Calu3 (cell line): ENCODE results near the gene PLA2G2A. TPM values are rescaled to one million over a fixed set of nuclear protein-coding genes. Genes with fewer than 3 reads are reported as not detected.
"Not testable (repeated sequence)": the region's sequence is repeated elsewhere in the genome, so short reads cannot be mapped to it uniquely, and the experiment has no call there.

ENCODE experiments used
- BruUV-seq: library from RNA; stranded (reverse); fragments of 400-500 nt; replicated peaks from 2 replicates; lab custom pipeline; 2021; lab: Mats Ljungman, UMichigan
- CTCF ChIA-PET: fragments of 300-600 bp; sonication (Branson Sonifier 250); formaldehyde crosslinking; loops from one replicate; lab custom pipeline; 2022; ENCODE audit warnings: antibody characterized with exemption; lab: Charles Lee
- DNase-seq: peaks from one replicate; pipeline ENCODE4 v3.0.0; 2022
- H3K27ac Mint-ChIP-seq: one replicate; pipeline ENCODE4 v1.8.0; 2022; ENCODE audit warnings: mixed read lengths; ENCODE audit not compliant: unreplicated experiment
- H3K27me3 Mint-ChIP-seq: one replicate; pipeline ENCODE4 v1.8.0; 2022; ENCODE audit warnings: mixed read lengths; ENCODE audit not compliant: unreplicated experiment
- H3K36me3 Mint-ChIP-seq: one replicate; pipeline ENCODE4 v1.8.0; 2022; ENCODE audit warnings: mild to moderate bottlenecking, moderate library complexity, mixed read lengths; ENCODE audit not compliant: insufficient read depth, unreplicated experiment
- H3K4me1 Mint-ChIP-seq: one replicate; pipeline ENCODE4 v1.8.0; 2022; ENCODE audit warnings: mild to moderate bottlenecking, low read depth, mixed read lengths; ENCODE audit not compliant: unreplicated experiment
- H3K4me3 Mint-ChIP-seq: one replicate; pipeline ENCODE4 v1.8.0; 2022; ENCODE audit warnings: mild to moderate bottlenecking, low read depth, moderate library complexity, mixed read lengths; ENCODE audit not compliant: unreplicated experiment
- H3K9me3 Mint-ChIP-seq: one replicate; pipeline ENCODE4 v1.8.0; 2022; ENCODE audit warnings: low read depth, mixed read lengths; ENCODE audit not compliant: unreplicated experiment
- intact Hi-C: fragments of 100-400 bp; cut with micrococcal nuclease; formaldehyde crosslinking; loops from one replicate; pipeline ENCODE4 v1.10.0; 2022; ENCODE audit not compliant: unreplicated experiment
- total RNA-seq: library from RNA; stranded (reverse); gene quantifications from 2 replicates; pipeline ENCODE4 v1.2.3, GENCODE V29; 2022
- TF ChIP-seq, protein P1 (sequence below): fragments of 200-600 bp; IDR thresholded peaks from one replicate; pipeline ENCODE4 v1.8.0; 2022; ENCODE audit warnings: antibody characterized with exemption; ENCODE audit not compliant: unreplicated experiment

PLA2G2A gene
- total RNA-seq, 1 experiment from 2014 or later = not detected

DNA sequence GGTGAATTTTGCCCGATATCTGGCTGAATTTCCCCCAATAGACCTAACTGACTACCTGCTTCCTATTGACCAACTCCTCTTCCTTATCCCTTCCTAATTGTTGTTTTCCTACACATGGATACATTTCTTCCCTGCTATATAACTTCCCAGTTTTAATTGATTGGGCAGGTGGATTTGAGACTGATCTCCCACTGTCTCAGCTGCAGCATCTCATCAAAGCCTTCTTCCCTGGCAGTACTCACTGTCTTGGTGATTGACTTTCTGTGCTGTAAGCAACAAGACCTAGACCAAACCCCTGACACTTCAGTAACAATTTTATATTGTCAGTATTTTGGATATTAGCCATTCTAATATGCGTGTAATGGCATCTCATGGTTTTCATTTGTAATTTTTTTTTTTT is 11.3 kb upstream of the PLA2G2A start:
- H3K4me1 Mint-ChIP-seq = no peaks in the 10 kb centered on the region

DNA sequence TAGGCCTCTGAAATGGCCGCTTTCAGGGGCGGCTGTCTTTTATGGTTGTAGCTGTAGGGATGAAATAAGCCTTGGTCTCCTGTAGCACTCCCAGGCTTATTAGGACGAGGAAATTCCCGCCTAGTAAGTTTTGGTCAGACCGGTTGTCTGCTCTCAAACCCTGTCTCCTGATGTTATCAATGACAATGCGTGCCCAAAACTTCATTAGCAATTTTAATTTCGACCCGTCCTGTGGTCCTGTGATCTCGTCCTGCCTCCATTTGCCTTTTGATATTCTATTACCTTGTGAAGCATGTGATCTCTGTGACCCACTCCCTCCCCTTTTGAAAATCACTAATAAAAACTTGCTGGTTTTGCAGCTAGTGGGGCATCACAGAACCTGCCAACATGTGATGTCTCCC is 10.8 kb upstream of the PLA2G2A start:
- H3K27me3 Mint-ChIP-seq = peaks cover 62% of the 10 kb centered on the region
- intact Hi-C loops, H3K4me3 Mint-ChIP-seq, H3K27ac Mint-ChIP-seq, BruUV-seq, DNase-seq, CTCF ChIA-PET, H3K36me3 Mint-ChIP-seq, H3K9me3 Mint-ChIP-seq, H3K4me1 Mint-ChIP-seq: not testable (repeated sequence)

More for the DNA sequence above, 11.3 kb upstream of the PLA2G2A start:
- no TSS peak for BruUV-seq
- Mint-ChIP-seq H3K4me3 (no peak overlapping the region), H3K27me3 (peaks cover 62% of the 10 kb centered on the region), H3K9me3 (no peaks in the 10 kb centered on the region), H3K36me3 (no peaks in the 10 kb centered on the region), H3K27ac (no peak overlapping the region)
- CTCF ChIA-PET = no interaction called here
- intact Hi-C loops = no loop called here
- TF ChIP-seq, protein P1, sequence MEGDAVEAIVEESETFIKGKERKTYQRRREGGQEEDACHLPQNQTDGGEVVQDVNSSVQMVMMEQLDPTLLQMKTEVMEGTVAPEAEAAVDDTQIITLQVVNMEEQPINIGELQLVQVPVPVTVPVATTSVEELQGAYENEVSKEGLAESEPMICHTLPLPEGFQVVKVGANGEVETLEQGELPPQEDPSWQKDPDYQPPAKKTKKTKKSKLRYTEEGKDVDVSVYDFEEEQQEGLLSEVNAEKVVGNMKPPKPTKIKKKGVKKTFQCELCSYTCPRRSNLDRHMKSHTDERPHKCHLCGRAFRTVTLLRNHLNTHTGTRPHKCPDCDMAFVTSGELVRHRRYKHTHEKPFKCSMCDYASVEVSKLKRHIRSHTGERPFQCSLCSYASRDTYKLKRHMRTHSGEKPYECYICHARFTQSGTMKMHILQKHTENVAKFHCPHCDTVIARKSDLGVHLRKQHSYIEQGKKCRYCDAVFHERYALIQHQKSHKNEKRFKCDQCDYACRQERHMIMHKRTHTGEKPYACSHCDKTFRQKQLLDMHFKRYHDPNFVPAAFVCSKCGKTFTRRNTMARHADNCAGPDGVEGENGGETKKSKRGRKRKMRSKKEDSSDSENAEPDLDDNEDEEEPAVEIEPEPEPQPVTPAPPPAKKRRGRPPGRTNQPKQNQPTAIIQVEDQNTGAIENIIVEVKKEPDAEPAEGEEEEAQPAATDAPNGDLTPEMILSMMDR = no peak
- DNase-seq = no peak

DNA sequence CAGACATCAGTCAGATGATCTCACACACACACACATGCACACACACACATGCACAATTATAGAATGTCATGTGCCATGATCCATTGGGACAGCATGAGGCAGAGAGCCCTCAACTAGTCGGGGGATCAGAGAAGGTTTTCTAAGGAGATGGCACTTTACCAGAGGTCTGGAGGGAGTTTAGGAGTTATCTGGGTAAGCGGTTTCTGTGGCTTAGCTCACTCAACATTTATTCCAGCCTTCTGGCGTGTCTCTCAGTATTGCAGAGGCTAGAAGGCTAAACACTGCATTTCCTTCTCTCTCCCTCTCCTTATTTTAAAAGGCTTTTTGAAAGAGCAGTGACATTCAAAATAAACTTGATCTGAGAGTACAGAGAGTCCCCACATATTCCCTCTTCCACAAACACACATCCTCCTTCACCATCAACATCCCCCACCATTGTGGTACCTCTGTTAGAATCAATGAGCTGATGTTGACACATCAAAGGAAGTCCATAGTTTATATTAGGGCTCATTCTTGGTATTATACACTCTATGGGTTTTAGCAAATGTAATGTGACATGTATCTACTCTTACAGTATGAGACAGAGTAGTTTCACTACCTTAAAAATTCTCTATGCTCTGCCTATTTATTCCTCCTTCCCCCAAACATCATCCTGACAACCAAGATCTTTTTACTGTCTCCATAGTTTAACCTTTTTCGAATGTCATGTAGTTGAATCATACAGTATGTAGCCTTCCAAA is 9.0 kb upstream of the PLA2G2A start:
- no peak overlapping the region for H3K27ac Mint-ChIP-seq
- TF ChIP-seq, protein P1 = no peak
- H3K27me3 Mint-ChIP-seq = peaks cover 48% of the 10 kb centered on the region
- no peaks in the 10 kb centered on the region for H3K9me3 Mint-ChIP-seq
- H3K4me1 Mint-ChIP-seq = no peaks in the 10 kb centered on the region
- H3K4me3 Mint-ChIP-seq = no peak overlapping the region
- BruUV-seq = no TSS peak
- intact Hi-C loops = no loop called here
- no peak for DNase-seq
- CTCF ChIA-PET = no interaction called here
- H3K36me3 Mint-ChIP-seq = no peaks in the 10 kb centered on the region

DNA sequence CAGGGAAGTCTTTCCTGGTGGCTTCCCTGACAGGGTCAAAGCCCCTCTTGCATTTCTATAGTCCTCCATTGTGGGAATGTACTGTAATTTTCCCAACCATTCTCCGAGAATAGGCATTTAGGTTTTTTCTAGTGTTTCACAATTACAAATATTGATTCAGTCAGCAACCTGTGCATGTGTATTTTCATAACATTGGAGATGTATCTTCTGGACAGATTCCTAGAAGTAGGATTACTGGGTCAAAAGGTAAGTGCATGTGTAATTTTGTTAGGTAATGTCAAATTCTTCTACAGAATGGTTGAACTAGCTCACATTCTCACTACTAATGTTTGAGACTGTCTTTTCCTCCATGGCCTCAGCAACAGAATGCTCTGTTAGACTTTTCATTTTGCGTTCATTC is 8.3 kb upstream of the PLA2G2A start:
- Mint-ChIP-seq H3K27ac (no peak overlapping the region), H3K36me3 (no peaks in the 10 kb centered on the region), H3K27me3 (peaks cover 41% of the 10 kb centered on the region), H3K9me3 (no peaks in the 10 kb centered on the region), H3K4me1 (no peaks in the 10 kb centered on the region), H3K4me3 (no peak overlapping the region)
- DNase-seq = no peak
- intact Hi-C loops = no loop called here
- TF ChIP-seq, protein P1 = no peak
- CTCF ChIA-PET = no interaction called here
- no TSS peak for BruUV-seq

DNA sequence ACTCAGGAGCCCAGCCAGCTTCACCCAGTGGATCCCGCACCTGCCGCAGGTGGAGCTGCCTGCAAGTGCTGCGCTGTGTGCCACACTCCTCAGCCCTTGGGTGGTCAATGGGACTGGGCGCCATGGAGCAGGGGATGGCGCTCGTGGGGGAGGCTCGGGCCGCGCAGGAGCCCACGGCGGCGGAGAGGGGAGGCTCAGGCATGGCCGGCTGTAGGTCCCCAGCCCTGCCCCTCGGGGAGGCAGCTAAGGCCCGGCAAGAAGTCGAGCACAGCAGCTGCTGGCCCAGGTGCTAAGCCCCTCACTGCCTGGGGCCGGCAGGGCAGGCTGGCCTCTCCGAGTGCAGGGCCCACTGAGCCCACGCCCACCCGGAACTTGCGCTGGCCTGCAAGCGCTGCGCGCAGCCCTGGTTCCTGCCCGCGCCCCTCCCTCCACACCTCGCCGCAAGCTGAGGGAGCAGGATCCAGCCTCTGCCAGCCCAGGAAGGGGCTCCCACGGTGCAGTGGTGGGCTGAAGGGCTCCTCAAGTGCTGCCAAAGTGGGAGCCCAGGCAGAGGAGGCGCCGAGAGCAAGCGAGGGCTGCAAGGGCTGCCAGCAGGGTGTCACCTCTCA is 5.1 kb upstream of the PLA2G2A start:
- intact Hi-C loops, DNase-seq, H3K27ac Mint-ChIP-seq, BruUV-seq, CTCF ChIA-PET, H3K9me3 Mint-ChIP-seq, H3K36me3 Mint-ChIP-seq, H3K4me3 Mint-ChIP-seq, H3K4me1 Mint-ChIP-seq: not testable (repeated sequence)
- peaks cover 51% of the 10 kb centered on the region for H3K27me3 Mint-ChIP-seq
